RCC 7860 (cell line): Measurements from ENCODE around the gene CDH5.
"Not testable (repeated sequence)": the region's sequence is repeated elsewhere in the genome, so short reads cannot be mapped to it uniquely, and the experiment has no call there.

Source experiments
- DNase-seq: peaks from one replicate; pipeline ENCODE4 v3.0.0-alpha.2; 2015; ENCODE audit warnings: low spot score
- FAIRE-seq: peaks from 2 replicates; lab custom pipeline; 2012; peaks lifted over from hg19 to GRCh38; lab: Jason Lieb, UNC

The CDH5 gene, protein sequence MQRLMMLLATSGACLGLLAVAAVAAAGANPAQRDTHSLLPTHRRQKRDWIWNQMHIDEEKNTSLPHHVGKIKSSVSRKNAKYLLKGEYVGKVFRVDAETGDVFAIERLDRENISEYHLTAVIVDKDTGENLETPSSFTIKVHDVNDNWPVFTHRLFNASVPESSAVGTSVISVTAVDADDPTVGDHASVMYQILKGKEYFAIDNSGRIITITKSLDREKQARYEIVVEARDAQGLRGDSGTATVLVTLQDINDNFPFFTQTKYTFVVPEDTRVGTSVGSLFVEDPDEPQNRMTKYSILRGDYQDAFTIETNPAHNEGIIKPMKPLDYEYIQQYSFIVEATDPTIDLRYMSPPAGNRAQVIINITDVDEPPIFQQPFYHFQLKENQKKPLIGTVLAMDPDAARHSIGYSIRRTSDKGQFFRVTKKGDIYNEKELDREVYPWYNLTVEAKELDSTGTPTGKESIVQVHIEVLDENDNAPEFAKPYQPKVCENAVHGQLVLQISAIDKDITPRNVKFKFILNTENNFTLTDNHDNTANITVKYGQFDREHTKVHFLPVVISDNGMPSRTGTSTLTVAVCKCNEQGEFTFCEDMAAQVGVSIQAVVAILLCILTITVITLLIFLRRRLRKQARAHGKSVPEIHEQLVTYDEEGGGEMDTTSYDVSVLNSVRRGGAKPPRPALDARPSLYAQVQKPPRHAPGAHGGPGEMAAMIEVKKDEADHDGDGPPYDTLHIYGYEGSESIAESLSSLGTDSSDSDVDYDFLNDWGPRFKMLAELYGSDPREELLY

GRCh38 chr16:66366433-66367299 is at the start of gene CDH5:
CDH5 (plus strand) TSS chr16:66366691; CDS start chr16:66379338, 12,647 bp downstream.
- FAIRE-seq (no peak), DNase-seq (no peak)

- DNase-seq (no peak), FAIRE-seq (no peak)
Observed at GRCh38 chr16:66318505-66318904, 48.0 kb upstream of the CDH5 start.

DNA sequence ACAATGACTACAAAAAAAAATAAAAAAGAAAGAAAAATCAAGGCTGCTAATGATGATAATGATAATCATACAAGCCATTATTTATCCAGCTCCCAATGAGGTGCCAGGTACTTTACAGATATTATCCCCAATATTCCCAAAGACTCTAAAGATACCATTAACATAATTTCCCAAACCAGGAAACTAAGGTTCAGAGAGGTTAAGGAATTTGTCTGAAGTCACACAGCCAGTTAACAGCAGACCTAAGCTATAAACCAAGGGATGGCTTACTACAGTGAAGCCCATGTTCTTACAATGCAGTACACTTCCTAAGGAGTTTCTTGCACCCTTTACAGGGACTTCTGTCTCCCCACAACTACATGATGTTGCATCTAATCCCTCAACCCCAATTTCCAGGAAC is 45.7 kb upstream of the CDH5 start:
- FAIRE-seq (no peak), DNase-seq (no peak)

DNA sequence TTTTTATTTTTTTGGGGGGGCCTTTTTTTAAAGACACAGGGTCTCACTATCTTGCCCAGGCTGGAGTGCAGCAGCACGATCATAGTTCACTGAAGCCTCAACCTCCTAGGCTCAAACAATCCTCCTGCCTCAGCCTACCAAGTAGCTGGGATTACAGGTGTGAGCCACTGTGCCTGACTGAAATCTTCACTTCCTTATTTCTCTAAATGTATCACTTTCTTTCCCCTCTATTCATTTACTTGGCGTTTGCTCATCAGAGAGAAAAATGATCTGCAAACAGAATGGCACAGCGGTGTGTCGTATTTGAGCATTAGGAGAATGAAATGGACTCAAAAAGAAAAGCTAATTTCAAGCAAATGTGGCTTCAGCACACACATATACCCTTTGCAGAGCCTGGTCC is 44.3 kb upstream of the CDH5 start:
- FAIRE-seq (no peak), DNase-seq (no peak)

GRCh38 chr16:66324815-66325515 is 41.5 kb upstream of the CDH5 start:
- FAIRE-seq (no peak), DNase-seq (no peak)

DNA sequence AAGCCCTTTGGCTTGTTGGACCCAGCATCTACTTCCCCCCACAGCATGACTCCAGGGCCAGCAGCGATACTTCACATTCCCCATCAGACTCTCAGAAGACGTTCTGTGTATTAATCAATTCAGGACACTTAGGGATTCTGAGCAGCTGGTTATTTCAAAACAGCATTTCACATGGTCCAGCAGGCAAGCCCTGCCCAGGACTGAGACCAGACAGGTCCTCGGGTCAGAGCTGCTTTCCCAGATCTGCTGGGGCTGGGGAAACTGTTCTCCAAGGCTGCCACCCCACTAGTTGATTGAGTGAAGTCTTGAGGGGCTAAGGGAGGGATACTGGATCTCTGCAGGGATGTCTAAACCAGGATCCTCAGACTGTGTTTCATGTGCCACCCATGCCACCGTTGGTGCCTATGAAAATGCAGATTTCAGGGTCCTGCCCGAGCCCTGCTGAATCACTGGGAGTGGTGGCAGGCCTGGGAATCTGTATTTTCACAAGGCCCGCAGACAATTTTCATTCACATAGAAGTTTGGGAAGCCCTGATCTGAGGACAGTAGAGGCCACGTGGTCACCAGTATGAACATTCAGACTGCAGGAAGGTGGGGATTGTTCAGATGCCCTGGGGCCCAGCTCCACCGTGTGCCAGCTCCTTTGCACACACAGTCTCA is 40.6 kb upstream of the CDH5 start:
- no peak for FAIRE-seq

DNA sequence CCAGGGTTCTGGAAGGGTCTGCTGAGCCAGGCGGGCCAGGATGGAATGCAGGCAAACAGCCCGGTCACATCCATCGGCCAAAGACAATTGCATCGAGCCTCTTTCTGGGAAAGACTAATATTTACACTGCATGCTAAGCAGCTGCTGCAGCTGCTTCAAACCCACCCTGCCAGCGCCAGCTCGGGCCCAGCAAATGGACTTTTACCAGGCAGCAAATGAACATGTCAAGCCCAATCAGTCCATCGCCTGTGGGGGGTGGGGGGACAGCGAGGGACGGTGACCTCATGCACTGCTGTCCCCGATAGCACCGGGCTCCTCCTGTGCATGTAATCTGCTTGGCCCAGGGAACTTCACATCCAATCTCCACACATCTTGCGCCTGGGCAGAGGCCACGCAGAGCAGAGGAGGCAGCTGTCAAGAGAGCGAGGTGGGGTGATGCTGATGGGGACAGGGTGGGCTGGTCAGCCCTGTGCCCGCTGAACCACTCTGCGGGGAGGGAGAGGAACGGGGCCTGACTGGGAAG is 39.4 kb upstream of the CDH5 start:
- DNase-seq = no peak
- no peak for FAIRE-seq

More for the DNA sequence above, 40.6 kb upstream of the CDH5 start:
- no peak for DNase-seq

GRCh38 chr16:66328282-66328681 is 38.2 kb upstream of the CDH5 start:
- no peak for DNase-seq
- FAIRE-seq = no peak

DNA sequence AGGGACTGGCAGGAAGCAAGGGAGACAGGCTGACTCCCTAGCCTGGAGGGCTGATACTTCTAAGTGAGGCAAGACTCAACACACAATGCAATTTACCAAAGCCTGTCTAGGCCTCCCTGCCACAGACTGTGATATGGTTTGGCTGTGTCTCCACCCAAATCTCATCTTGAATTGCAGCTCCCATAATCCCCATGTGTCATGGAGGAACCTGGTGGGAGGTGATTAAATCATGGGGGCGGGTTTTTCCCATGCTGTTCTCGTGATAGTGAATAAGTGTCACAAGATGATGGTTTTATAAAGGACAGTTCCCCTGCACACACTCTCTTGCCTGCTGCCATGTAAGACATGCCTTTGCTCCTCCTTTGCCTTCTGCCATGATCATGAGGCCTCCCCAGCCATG is 35.0 kb upstream of the CDH5 start:
- DNase-seq, FAIRE-seq: not testable (repeated sequence)

DNA sequence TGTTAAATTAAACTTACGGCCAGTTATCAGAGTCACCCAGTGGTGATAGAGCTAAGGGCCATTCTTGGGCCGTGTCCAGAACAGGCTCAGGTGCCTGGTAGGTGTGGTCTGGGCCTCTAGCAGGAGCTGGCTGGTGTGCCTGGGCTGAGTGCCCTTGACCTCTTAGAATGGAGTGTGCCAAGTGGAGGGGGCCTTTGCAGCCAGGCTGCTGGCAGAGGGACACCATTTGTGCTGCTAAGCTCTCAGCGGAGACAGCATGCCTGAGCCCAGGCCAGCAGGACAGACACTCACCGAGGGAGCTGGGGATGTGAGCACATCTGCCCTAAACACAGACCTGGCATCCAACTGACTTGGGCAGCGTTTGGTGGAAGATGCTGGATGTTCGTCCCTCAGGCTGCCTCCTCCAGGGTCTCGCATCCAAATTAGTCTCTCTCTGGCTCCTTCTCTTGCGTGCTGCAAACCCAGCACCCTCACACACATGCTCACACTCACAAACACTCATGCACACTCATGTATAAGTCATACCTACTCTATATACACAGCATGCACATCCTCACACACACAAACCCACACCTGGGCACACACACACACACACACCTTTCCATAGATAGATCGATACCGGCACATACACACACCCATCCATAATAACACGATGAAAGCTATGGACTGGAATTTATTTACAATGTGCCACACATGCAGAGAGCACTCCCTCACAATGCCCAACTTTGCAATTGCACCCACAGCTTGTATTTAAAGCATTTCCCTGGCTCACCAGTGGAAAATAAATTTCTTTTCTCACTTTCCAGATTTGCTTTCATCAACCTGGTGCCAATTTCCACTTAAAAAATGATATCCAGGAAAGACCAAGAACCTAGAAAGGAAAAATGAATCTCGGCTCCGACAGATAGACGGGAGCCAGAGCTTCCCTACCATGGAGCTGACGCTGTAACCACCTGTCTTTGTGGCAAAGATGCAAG is 33.6 kb upstream of the CDH5 start:
- DNase-seq = no peak

DNA sequence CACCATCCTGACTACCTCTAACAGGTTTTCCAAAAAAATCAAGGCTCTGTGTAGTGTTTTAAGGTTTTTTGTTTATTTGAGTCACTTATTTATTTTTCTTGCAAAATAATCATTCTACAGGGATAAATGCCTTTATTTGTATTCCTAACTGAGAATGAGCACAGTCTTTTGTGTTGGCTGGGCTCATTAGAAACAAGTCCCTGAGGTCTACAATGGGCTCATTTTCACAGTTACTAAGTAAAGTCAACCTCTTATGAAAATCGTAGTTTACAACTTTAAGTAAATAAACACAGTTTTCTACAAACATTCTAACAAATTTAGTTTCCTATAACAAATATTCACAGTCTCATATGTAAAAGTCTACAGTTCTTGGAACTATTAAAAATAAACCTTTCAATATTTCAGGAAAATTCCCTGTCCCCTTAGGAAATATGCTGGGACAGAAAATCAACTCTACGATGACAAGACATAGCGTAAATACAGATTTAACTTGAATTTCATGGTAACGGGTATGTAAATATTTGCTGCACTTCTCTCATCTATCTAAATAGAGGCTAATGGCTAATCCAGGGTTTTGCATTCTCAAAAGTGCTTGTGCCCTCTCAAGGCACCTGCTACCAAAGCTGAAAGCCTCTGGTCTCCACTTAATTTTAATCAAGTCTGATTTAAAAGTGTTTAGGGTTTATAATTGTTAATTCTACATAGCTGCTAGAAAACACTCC is 31.5 kb upstream of the CDH5 start:
- FAIRE-seq (no peak), DNase-seq (no peak)

More for the DNA sequence above, 33.6 kb upstream of the CDH5 start:
- FAIRE-seq = no peak

GRCh38 chr16:66335704-66336329 is 30.7 kb upstream of the CDH5 start:
- no peak for FAIRE-seq
- no peak for DNase-seq

DNA sequence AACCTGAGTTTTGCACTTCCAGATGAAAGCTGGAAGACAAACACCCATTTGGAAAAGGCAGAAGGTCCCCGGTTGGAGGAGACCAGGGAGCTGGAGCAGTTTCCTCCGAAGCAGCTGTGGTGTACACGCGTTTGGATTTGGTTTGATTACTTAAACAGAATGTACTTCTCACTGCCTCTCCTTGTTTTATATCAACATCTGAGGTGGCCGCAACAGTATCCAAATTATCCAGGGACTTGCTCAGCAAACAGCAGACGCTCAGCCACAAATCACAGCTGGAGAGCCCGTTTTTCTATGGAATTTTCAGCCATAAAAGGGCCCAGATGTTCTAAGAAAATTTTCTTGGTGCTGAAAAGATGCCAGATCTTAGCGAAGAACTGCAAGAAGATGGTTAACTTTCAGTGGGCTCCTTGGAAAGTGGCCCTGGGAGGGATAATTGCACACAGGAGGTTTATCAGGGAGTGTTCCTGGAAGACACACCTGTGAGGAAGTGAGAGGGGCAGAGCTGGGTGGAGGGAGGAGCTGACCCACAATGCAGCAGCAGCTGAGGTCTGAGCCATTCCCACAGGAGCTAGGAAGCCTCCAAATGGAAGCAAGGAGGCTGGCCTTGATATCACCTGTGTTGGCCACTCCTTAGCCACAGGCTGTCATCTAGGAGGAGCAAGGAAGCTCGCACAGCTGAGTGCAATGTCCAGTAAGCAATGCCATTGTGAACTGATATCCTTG is 28.9 kb upstream of the CDH5 start:
- no peak for FAIRE-seq
- DNase-seq = no peak

DNA sequence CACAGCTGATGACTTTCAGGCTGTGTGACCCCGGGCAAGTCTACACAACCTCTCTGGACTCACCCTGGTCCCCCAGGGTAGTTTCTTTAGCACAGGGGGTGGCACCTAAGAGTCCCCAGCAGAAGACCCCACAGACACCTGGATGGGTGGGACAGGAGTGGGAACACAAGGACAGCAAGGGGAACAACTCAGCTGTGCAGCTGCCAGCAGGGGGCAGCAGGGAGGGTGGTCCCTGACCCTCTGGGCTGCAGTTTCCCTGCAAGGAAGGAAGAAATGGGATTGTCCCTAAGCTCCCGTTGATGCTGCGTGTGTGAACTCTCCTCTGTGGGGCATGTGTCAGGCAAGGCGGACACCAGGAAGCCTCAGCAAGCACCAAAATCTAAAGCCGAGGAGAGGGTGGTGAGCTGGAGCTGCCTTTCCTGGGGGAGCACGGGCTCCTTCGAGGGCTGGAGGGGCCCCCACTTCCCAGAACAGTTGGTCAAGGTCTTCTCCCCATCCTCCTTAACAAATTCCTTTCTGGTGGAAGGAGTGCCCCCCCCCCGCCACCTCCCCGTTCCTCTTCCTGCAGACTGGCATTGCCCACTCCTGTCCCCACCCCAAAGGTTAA is 24.1 kb upstream of the CDH5 start:
- no peak for DNase-seq
- no peak for FAIRE-seq

GRCh38 chr16:66344533-66345145 is 21.9 kb upstream of the CDH5 start:
- FAIRE-seq = peak; percentile 42

GRCh38 chr16:66346221-66346620 is 20.3 kb upstream of the CDH5 start:
- DNase-seq (no peak), FAIRE-seq (no peak)

More at GRCh38 chr16:66344533-66345145, 21.9 kb upstream of the CDH5 start:
- peak; percentile 5 for DNase-seq
